H1 (cell line): Measurements from ENCODE around the gene NDUFB1. TPM values are rescaled to one million over a fixed set of nuclear protein-coding genes. Genes with fewer than 3 reads are reported as not detected.

Experiments used
- CTCF ChIA-PET: fragments of 300-600 bp; sonication (Branson Sonifier 250); formaldehyde crosslinking; loops from one replicate; lab custom pipeline; 2021; ENCODE audit not compliant: partially characterized antibody; lab: Charles Lee
- POLR2A ChIA-PET: fragments of 300-600 bp; sonication (Branson Sonifier 250); formaldehyde crosslinking; loops from one replicate; lab custom pipeline; 2021; ENCODE audit warnings: inconsistent platforms; ENCODE audit not compliant: partially characterized antibody; lab: Charles Lee
- DNase-seq, 2 experiments: peaks; one replicate each; pipeline versions ENCODE4 v3.0.0 to v3.0.0-alpha.2; 2010 to 2022; ENCODE audit warnings: low spot score in 2 of 2, low read depth in 1 of 2, mixed read lengths in 1 of 2
- FAIRE-seq: peaks from 2 replicates; lab custom pipeline; 2011; peaks lifted over from hg19 to GRCh38; lab: Jason Lieb, UNC
- H2AFZ ChIP-seq: 2 replicates; pipeline ENCODE4 v1.8.1; 2012; ENCODE audit warnings: low read length, inconsistent platforms
- H2AK5ac ChIP-seq: 2 replicates; pipeline ENCODE4 v1.6.1; 2013; ENCODE audit warnings: low read depth, low read length
- H2BK120ac ChIP-seq: replicated peaks from 2 replicates; pipeline ENCODE3; 2013; ENCODE audit warnings: low read depth, low read length, inconsistent platforms
- H2BK12ac ChIP-seq: 2 replicates; pipeline ENCODE4 v1.6.1; 2013; ENCODE audit warnings: low read depth, low read length
- H2BK15ac ChIP-seq: 2 replicates; pipeline ENCODE4 v1.6.1; 2013; ENCODE audit warnings: low read length
- H2BK20ac ChIP-seq: 2 replicates; pipeline ENCODE4 v1.6.1; 2013; ENCODE audit warnings: low read length
- H2BK5ac ChIP-seq: 2 replicates; pipeline ENCODE4 v1.6.1; 2013; ENCODE audit warnings: low read depth, low read length
- H3K14ac ChIP-seq: 2 replicates; pipeline ENCODE4 v1.6.1; 2013; ENCODE audit warnings: inconsistent platforms; ENCODE audit not compliant: insufficient read length
- H3K18ac ChIP-seq: 2 replicates; pipeline ENCODE4 v1.6.1; 2013; ENCODE audit warnings: low read length; ENCODE audit errors: extremely low read depth
- H3K23ac ChIP-seq: 2 replicates; pipeline ENCODE4 v1.6.1; 2013; ENCODE audit warnings: inconsistent platforms; ENCODE audit not compliant: insufficient read length
- H3K23me2 ChIP-seq: 2 replicates; pipeline ENCODE4 v1.6.1; 2013; ENCODE audit warnings: low read depth, low read length
- H3K27ac ChIP-seq: 2 replicates; pipeline ENCODE4 v1.6.1; 2011; ENCODE audit warnings: low read depth, low read length, inconsistent platforms
- H3K27me3 ChIP-seq, 4 experiments: replicated peaks in 1 of 4; 1 replicate in 1 of 4; 2 replicates in 3 of 4; pipeline versions ENCODE4 v1.6.1 to v1.8.1; 2011 to 2013; ENCODE audit warnings: low read length in 3 of 4, mild to moderate bottlenecking in 3 of 4, inconsistent platforms in 2 of 4, mixed read lengths in 2 of 4, moderate library complexity in 1 of 4; ENCODE audit not compliant: control insufficient read depth in 3 of 4, insufficient read depth in 3 of 4; ENCODE audit errors: extremely low read depth in 1 of 4
- H3K36me3 ChIP-seq, 4 experiments: 2 replicates each; pipeline versions ENCODE4 v1.6.1 to v1.8.1; 2011 to 2013; ENCODE audit warnings: mild to moderate bottlenecking in 4 of 4, low read length in 3 of 4, moderate library complexity in 2 of 4, control low read depth in 1 of 4, inconsistent platforms in 1 of 4; ENCODE audit not compliant: insufficient read depth in 4 of 4, control insufficient read depth in 2 of 4
- H3K4ac ChIP-seq: replicated peaks from 2 replicates; pipeline ENCODE3; 2013; ENCODE audit warnings: low read length, low read depth, mixed read lengths, inconsistent platforms; ENCODE audit not compliant: insufficient read length
- H3K4me1 ChIP-seq, 4 experiments: replicated peaks in 1 of 4; 1 replicate in 1 of 4; 2 replicates in 3 of 4; pipeline versions ENCODE4 v1.6.1 to v1.8.1; 2011 to 2013; ENCODE audit warnings: low read length in 3 of 4, inconsistent platforms in 2 of 4, mixed read lengths in 1 of 4; ENCODE audit not compliant: insufficient read depth in 4 of 4, control insufficient read depth in 3 of 4
- H3K4me2 ChIP-seq, 2 experiments: 2 replicates each; pipeline versions ENCODE4 v1.6.1 to v1.8.1; 2011 to 2013; ENCODE audit warnings: low read depth in 2 of 2, low read length in 2 of 2, control low read depth in 1 of 2, inconsistent platforms in 1 of 2, mild to moderate bottlenecking in 1 of 2; ENCODE audit not compliant: insufficient read depth in 1 of 2
- H3K4me3 ChIP-seq, 4 experiments: fragments of 200-600, 300-600 bp in 1 of 4; sonication (generic), shearing (Covaris generic), sonication (Bioruptor Twin) in 1 of 4; 2 replicates each; pipeline versions ENCODE4 v1.5.1 to v1.8.1; 2011 to 2016; ENCODE audit warnings: low read length in 4 of 4, low read depth in 3 of 4, control low read depth in 2 of 4, inconsistent platforms in 2 of 4, mild to moderate bottlenecking in 2 of 4, mixed read lengths in 1 of 4, moderate library complexity in 1 of 4; ENCODE audit not compliant: insufficient read depth in 2 of 4; ENCODE audit errors: extremely low read depth in 1 of 4
- H3K56ac ChIP-seq: replicated peaks from 2 replicates; pipeline ENCODE3; 2013; ENCODE audit warnings: low read depth, mild to moderate bottlenecking, mixed read lengths, low read length, inconsistent platforms; ENCODE audit not compliant: insufficient read length
- H3K79me1 ChIP-seq: 2 replicates; pipeline ENCODE4 v1.6.1; 2013; ENCODE audit warnings: low read depth, low read length, control low read depth
- H3K79me2 ChIP-seq, 2 experiments: 2 replicates each; pipeline versions ENCODE4 v1.6.1 to v1.8.1; 2012 to 2013; ENCODE audit warnings: low read length in 2 of 2, mild to moderate bottlenecking in 2 of 2, inconsistent platforms in 1 of 2; ENCODE audit not compliant: insufficient read depth in 2 of 2, control insufficient read depth in 1 of 2
- H3K9ac ChIP-seq, 4 experiments: replicated peaks in 1 of 4; 1 replicate in 1 of 4; 2 replicates in 3 of 4; pipeline versions ENCODE4 v1.6.1 to v1.8.1; 2011 to 2013; ENCODE audit warnings: low read depth in 3 of 4, low read length in 3 of 4, control low read depth in 2 of 4, mild to moderate bottlenecking in 2 of 4, moderate library complexity in 2 of 4, inconsistent platforms in 1 of 4; ENCODE audit errors: extremely low read depth in 1 of 4
- H3K9me3 ChIP-seq, 2 experiments: 2 replicates each; pipeline versions ENCODE4 v1.6.1 to v1.8.1; 2012 to 2013; ENCODE audit warnings: mild to moderate bottlenecking in 2 of 2, moderate library complexity in 2 of 2, control low read depth in 1 of 2, inconsistent platforms in 1 of 2, low read depth in 1 of 2, low read length in 1 of 2, mixed read lengths in 1 of 2; ENCODE audit not compliant: insufficient read depth in 2 of 2
- H4K20me1 ChIP-seq, 2 experiments: replicated peaks in 1 of 2; 2 replicates each; pipeline versions ENCODE3 to v1.8.1; 2011 to 2013; ENCODE audit warnings: inconsistent platforms in 2 of 2, low read length in 2 of 2, mild to moderate bottlenecking in 1 of 2; ENCODE audit not compliant: insufficient read depth in 2 of 2, control insufficient read depth in 1 of 2
- H4K5ac ChIP-seq: 2 replicates; pipeline ENCODE4 v1.6.1; 2013; ENCODE audit warnings: low read length, low read depth, mixed read lengths, inconsistent platforms; ENCODE audit not compliant: insufficient read length
- H4K8ac ChIP-seq: 2 replicates; pipeline ENCODE4 v1.8.0; 2013; ENCODE audit warnings: mild to moderate bottlenecking, moderate library complexity, low read length, inconsistent platforms; ENCODE audit not compliant: insufficient read depth; ENCODE audit errors: extremely low read depth
- H4K91ac ChIP-seq: replicated peaks from 2 replicates; pipeline ENCODE3; 2013; ENCODE audit warnings: low read length, mixed read lengths, inconsistent platforms; ENCODE audit not compliant: insufficient read length
- SAP30 ChIP-seq: fragments of 300-600 bp; sonication (generic); IDR thresholded peaks from 2 replicates; pipeline ENCODE4 v1.7.1; 2012; ENCODE audit warnings: low read length, moderate library complexity, mild to moderate bottlenecking, inconsistent platforms; ENCODE audit not compliant: insufficient read depth, insufficient replicate concordance
- WGBS, 2 experiments: shearing (Covaris generic) in 1 of 2; methylation state at CpG; one replicate each; pipeline versions ENCODE4 v1.1.6 to v1.1.7; 2013 to 2015; ENCODE audit warnings: low lambda C conversion rate in 2 of 2, mixed read lengths in 2 of 2, inconsistent platforms in 1 of 2, low coverage in 1 of 2, missing lambda C conversion rate in 1 of 2; ENCODE audit not compliant: insufficient replicate concordance in 2 of 2, insufficient coverage in 1 of 2, insufficient read length in 1 of 2; ENCODE audit errors: extremely low coverage in 1 of 2, missing lambda C conversion rate in 1 of 2; 5-methylcytosine and 5-hydroxymethylcytosine counted together
- polyA plus RNA-seq, 7 experiments: library from polyadenylated mRNA; depleted of rRNA in 3 of 7; stranded (reverse) in 5 of 7; unstranded in 2 of 7; fragments of >200 nt in 5 of 7; fragments of 200-250 nt in 2 of 7; gene quantifications; 1 replicate in 5 of 7; 2 replicates in 1 of 7; 4 replicates in 1 of 7; pipeline versions ENCODE4 v1.2.1 to v1.2.3, GENCODE V29; 2011 to 2013; ENCODE audit warnings: missing spikeins in 2 of 7, mixed read lengths in 2 of 7
- total RNA-seq: library from RNA; stranded (reverse); fragmentation: NEBNext Ultra II Directional; extraction: Animal tissue kit (Norgen Biotek cat#: 25700); gene quantifications from 2 replicates; pipeline ENCODE4 v1.2.1, GENCODE V29; 2021
- TF ChIP-seq, protein P1 (sequence below): IDR thresholded peaks from 2 replicates; pipeline ENCODE4 v1.6.1; 2012; ENCODE audit warnings: inconsistent platforms

The NDUFB1 gene
- total and polyA plus RNA-seq, 2 of the 8 experiments (the other 6 are each of a cell fraction or from before 2014, with no cell fraction given) = 124 to 271 TPM

DNA sequence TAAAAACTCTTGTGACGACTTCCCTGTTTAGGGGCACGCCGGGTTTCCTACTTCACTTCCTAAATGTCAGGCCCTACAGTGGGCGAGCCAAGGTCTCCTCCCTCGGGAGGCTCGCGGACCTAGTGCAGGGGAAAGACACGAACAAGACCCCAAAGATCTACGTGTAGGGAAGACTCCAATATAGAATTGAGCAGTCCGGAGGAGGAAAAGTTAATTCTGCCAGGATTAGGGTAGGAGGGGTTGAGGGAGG is 15.7 kb downstream of the NDUFB1 start:
- H3K23ac ChIP-seq = no peak overlapping the region
- H2AK5ac ChIP-seq = no peak overlapping the region
- H3K27ac ChIP-seq = peak overlapping the region; percentile 37; the same call in 1 of the 2 replicates
- no peak for FAIRE-seq
- H3K4ac ChIP-seq = no peak overlapping the region
- peaks cover 4 to 7% (median 6%) of the 10 kb centered on the region in 4 experiments; a peak in 6 of 7 replicates for H3K4me1 ChIP-seq
- 0 out of 2 replicates have a peak overlapping the region, but pooled peaks have one; percentile 3 for H2BK12ac ChIP-seq
- no peaks in the 10 kb centered on the region for H3K36me3 ChIP-seq
- peak overlapping the region; percentile 49 for H3K56ac ChIP-seq
- ChIA-PET POLR2A (interaction anchor here (0.6 to 4.5 kb wide), 8 partner anchors 8 to 70 kb away, joined by 3 to 66 read pairs (median 6); partner anchors contain the start of genes CPSF2, NDUFB1 and TRIP11), CTCF (interaction anchor here (1.2 to 4.5 kb wide), 9 partner anchors 9 to 66 kb away, joined by 3 to 45 read pairs (median 4); partner anchors contain the start of genes CPSF2, NDUFB1 and TRIP11)
- H3K9ac ChIP-seq = peak overlapping the region; percentile 15 to 85 (median 80)
- no peak overlapping the region for H4K8ac ChIP-seq
- H3K4me3 ChIP-seq = peak overlapping the region; percentile 69 to 97 (median 86)
- 0 out of 2 replicates have a peak overlapping the region, but pooled peaks have one; percentile 60 for H2BK5ac ChIP-seq
- H4K5ac ChIP-seq = peak overlapping the region; percentile 20
- H3K79me2 ChIP-seq = peaks cover 11 to 54% of the 10 kb centered on the region in 2 experiments
- H3K23me2 ChIP-seq = peaks cover 8% of the 10 kb centered on the region
- H3K79me1 ChIP-seq = peaks cover 10% of the 10 kb centered on the region
- H2AFZ ChIP-seq = peak overlapping the region; percentile 19; the same call in 1 of the 2 replicates
- H4K91ac ChIP-seq = no peak overlapping the region
- H4K20me1 ChIP-seq = peaks cover 2 to 4% of the 10 kb centered on the region in 2 experiments
- 2% methylated on average over 10 of the region's 10 CpGs; no CpG with 5 or more reads in 1 of the 2 experiments for WGBS, 2 experiments
- TF ChIP-seq, protein P1, sequence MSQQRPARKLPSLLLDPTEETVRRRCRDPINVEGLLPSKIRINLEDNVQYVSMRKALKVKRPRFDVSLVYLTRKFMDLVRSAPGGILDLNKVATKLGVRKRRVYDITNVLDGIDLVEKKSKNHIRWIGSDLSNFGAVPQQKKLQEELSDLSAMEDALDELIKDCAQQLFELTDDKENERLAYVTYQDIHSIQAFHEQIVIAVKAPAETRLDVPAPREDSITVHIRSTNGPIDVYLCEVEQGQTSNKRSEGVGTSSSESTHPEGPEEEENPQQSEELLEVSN = no peak
- peak; percentile 32 for TF ChIP-seq SAP30
- no peak overlapping the region for H2BK120ac ChIP-seq
- no peaks in the 10 kb centered on the region for H3K27me3 ChIP-seq
- no peak overlapping the region for H2BK15ac ChIP-seq
- H3K14ac ChIP-seq = no peak overlapping the region
- H2BK20ac ChIP-seq = no peak overlapping the region
- peak overlapping the region; percentile 71 to 76 for H3K4me2 ChIP-seq
- DNase-seq = no peak
- H3K18ac ChIP-seq = no peak overlapping the region
- no peaks in the 10 kb centered on the region for H3K9me3 ChIP-seq
